B cell (primary cell): ENCODE results near the gene AVP. TPM values are rescaled to one million over a fixed set of nuclear protein-coding genes. Genes with fewer than 3 reads are reported as not detected.

Experiments used
- ATAC-seq: fragments of 200-7000 bp; cut with Tn5 transposase; one replicate; pipeline ENCODE4 v1.10.0; 2021; ENCODE audit warnings: low read depth, mild to moderate bottlenecking, moderate number of reproducible peaks, moderate library complexity
- CTCF ChIA-PET: fragments of 350-600 bp; sonication (Branson Sonifier 250); formaldehyde crosslinking; loops from one replicate; lab custom pipeline; 2021; ENCODE audit warnings: antibody characterized with exemption, inconsistent platforms; lab: Charles Lee
- POLR2A ChIA-PET: fragments of 350-600 bp; sonication (Branson Sonifier 250); formaldehyde crosslinking; loops from one replicate; lab custom pipeline; 2021; ENCODE audit warnings: antibody characterized with exemption; lab: Charles Lee
- DNase-seq: peaks from one replicate; pipeline ENCODE4 v3.0.0; 2013
- H2AFZ ChIP-seq: 2 replicates; pipeline ENCODE4 v1.6.1; 2012; ENCODE audit warnings: mild to moderate bottlenecking, low read depth, low read length; ENCODE audit not compliant: insufficient read depth, poor library complexity, severe bottlenecking
- H3K27ac ChIP-seq, 2 donors: 1 replicate in 1 of 2; 2 replicates in 1 of 2; pipeline ENCODE4 v1.5.1; 2012 to 2013; ENCODE audit warnings: low read length in 2 of 2, mild to moderate bottlenecking in 2 of 2, moderate library complexity in 1 of 2
- H3K27me3 ChIP-seq, 4 experiments: fragments of 200-600 bp in 1 of 4; sonication (generic) in 1 of 4; replicated peaks in 1 of 4; 1 replicate in 2 of 4; 2 replicates in 2 of 4; pipeline versions ENCODE4 v1.6.1 to v1.7.0; 2013 to 2016; ENCODE audit warnings: low read length in 3 of 4, mild to moderate bottlenecking in 2 of 4, mixed read lengths in 1 of 4, moderate library complexity in 1 of 4; ENCODE audit not compliant: insufficient read depth in 4 of 4, control insufficient read depth in 3 of 4; ENCODE audit errors: control extremely low read depth in 1 of 4
- H3K36me3 ChIP-seq, 2 experiments: replicated peaks in 1 of 2; 1 replicate in 1 of 2; 2 replicates in 1 of 2; pipeline versions ENCODE4 v1.6.1 to v1.7.1; 2013; ENCODE audit warnings: low read length in 1 of 2; ENCODE audit not compliant: insufficient read depth in 2 of 2, control insufficient read depth in 1 of 2; ENCODE audit errors: control extremely low read depth in 1 of 2, extremely low read depth in 1 of 2
- H3K4me1 ChIP-seq, 2 donors: fragments of 200-600 bp in 1 of 2; sonication (generic) in 1 of 2; 1 replicate in 1 of 2; 2 replicates in 1 of 2; pipeline versions ENCODE4 v1.5.1 to v1.6.1; 2013 to 2017; ENCODE audit warnings: low read length in 2 of 2; ENCODE audit not compliant: control insufficient read depth in 2 of 2, insufficient read depth in 2 of 2
- H3K4me2 ChIP-seq: replicated peaks from 2 replicates; pipeline ENCODE3; 2012; ENCODE audit warnings: mild to moderate bottlenecking, low read depth, low read length; ENCODE audit not compliant: poor library complexity, severe bottlenecking
- H3K4me3 ChIP-seq, 5 experiments: fragments of 200-600 bp in 1 of 5; sonication (generic) in 1 of 5; 1 replicate in 3 of 5; 2 replicates in 2 of 5; pipeline versions ENCODE4 v1.5.1 to v1.7.0; 2011 to 2016; ENCODE audit warnings: low read length in 4 of 5, mild to moderate bottlenecking in 4 of 5, low read depth in 2 of 5, control low read depth in 1 of 5, moderate library complexity in 1 of 5; ENCODE audit not compliant: insufficient read depth in 1 of 5; ENCODE audit errors: control extremely low read depth in 1 of 5, extremely low read depth in 1 of 5
- H3K79me2 ChIP-seq: fragments of 200-600 bp; sonication (generic); one replicate; pipeline ENCODE4 v1.6.0; 2016; ENCODE audit warnings: low read length; ENCODE audit not compliant: control insufficient read depth, insufficient read depth
- H3K9ac ChIP-seq: fragments of 200-600 bp; sonication (generic); 2 replicates; pipeline ENCODE4 v1.6.1; 2017; ENCODE audit warnings: mild to moderate bottlenecking, low read length, moderate library complexity
- H3K9me3 ChIP-seq, 3 donors: one replicate each; pipeline versions ENCODE4 v1.6.1 to v1.7.1; 2013; ENCODE audit warnings: low read length in 2 of 3; ENCODE audit not compliant: control insufficient read depth in 2 of 3, insufficient read depth in 1 of 3; ENCODE audit errors: control extremely low read depth in 1 of 3
- H4K20me1 ChIP-seq: 2 replicates; pipeline ENCODE4 v1.6.0; 2012; ENCODE audit warnings: mild to moderate bottlenecking, low read length; ENCODE audit not compliant: insufficient read depth, control insufficient read depth, poor library complexity, severe bottlenecking
- H3K27ac Mint-ChIP-seq: one replicate; pipeline ENCODE4 v1.8.0; 2021; ENCODE audit warnings: mixed read lengths
- H3K27me3 Mint-ChIP-seq: one replicate; pipeline ENCODE4 v1.8.0; 2021; ENCODE audit warnings: mixed read lengths
- H3K4me1 Mint-ChIP-seq: one replicate; pipeline ENCODE4 v1.8.0; 2021; ENCODE audit warnings: mixed read lengths
- H3K4me3 Mint-ChIP-seq: one replicate; pipeline ENCODE4 v1.8.0; 2021; ENCODE audit warnings: mixed read lengths
- H3K9me3 Mint-ChIP-seq: one replicate; pipeline ENCODE4 v1.8.0; 2022; ENCODE audit warnings: mixed read lengths; ENCODE audit not compliant: insufficient read depth
- EZH2 ChIP-seq: IDR thresholded peaks from 2 replicates; pipeline ENCODE4 v1.6.1; 2012; ENCODE audit warnings: borderline replicate concordance, low read depth, mild to moderate bottlenecking, moderate library complexity, low read length; ENCODE audit not compliant: insufficient read depth, poor library complexity, severe bottlenecking
- WGBS: methylation state at CpG from one replicate; pipeline ENCODE4 v1.1.5; 2013; ENCODE audit warnings: missing lambda C conversion rate; ENCODE audit not compliant: insufficient coverage; 5-methylcytosine and 5-hydroxymethylcytosine counted together
- intact Hi-C: fragments of 100-400 bp; cut with micrococcal nuclease; formaldehyde crosslinking; loops from one replicate; pipeline ENCODE4 v1.10.0; 2022
- polyA plus RNA-seq: library from polyadenylated mRNA; depleted of rRNA; stranded (reverse); fragments of >200 nt; gene quantifications from 2 replicates; pipeline ENCODE4 v1.2.3, GENCODE V29; 2012
- total RNA-seq, 2 donors: library from RNA; stranded (reverse); fragments of 120-200 nt in 1 of 2; gene quantifications; 1 replicate in 1 of 2; 2 replicates in 1 of 2; pipeline versions ENCODE4 v1.2.3 to v1.2.4, GENCODE V29; 2013 to 2022
- TF ChIP-seq, protein P1 (sequence below): fragments of 200-600 bp; IDR thresholded peaks from one replicate; pipeline ENCODE4 v1.8.0; 2022; ENCODE audit warnings: antibody characterized with exemption, mild to moderate bottlenecking

The AVP gene
- total and polyA plus RNA-seq, 2 donors (not counting 1 experiment from before 2014, with no cell fraction given), result 4.5 TPM; not detected in 1

DNA sequence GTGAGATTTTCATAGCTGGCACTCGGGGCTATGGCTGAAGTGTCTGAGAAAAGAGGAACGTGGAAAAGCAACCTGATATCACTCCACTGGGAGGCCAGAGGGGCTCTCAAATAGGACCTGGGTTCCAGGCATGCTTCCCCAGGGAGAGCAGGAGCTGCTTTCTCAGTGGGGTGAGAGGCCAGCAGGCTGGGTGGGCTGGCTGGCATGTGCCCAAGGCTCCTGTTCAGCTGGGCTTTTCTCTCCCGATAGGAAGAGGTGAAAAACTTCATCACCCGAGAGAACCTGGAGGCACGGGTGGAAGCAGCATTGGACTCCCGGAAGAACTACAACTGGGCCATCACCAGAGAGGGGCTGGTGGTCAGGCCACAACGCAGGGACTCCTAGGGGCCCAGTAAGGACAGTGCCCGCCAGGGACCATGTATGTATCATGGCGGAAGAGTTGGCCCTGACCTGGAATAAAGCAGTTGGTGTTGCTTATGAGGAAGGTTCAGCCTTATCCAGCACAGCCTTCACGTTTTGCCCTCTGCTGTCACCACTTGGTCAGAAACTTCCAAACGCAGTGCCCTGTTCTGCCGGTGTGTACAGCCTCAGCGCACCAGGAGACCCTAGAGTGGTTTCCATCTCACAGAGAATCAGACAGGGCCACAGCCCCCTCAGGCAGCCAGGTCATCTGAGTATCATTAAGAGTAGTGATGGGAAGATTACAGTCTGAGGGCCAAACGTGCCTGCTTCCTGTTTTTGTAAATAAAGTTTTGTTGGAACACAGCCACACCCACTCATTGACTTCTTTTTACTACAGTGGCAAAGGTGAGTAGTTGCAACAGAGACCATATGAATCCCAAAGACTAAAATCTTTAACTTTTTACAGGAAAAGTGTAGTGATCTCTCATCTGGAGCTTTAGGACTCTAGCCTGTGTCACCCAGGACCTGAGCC is 36.8 kb downstream of the AVP start:
- TF ChIP-seq EZH2, result no peak
- TF ChIP-seq, protein P1, sequence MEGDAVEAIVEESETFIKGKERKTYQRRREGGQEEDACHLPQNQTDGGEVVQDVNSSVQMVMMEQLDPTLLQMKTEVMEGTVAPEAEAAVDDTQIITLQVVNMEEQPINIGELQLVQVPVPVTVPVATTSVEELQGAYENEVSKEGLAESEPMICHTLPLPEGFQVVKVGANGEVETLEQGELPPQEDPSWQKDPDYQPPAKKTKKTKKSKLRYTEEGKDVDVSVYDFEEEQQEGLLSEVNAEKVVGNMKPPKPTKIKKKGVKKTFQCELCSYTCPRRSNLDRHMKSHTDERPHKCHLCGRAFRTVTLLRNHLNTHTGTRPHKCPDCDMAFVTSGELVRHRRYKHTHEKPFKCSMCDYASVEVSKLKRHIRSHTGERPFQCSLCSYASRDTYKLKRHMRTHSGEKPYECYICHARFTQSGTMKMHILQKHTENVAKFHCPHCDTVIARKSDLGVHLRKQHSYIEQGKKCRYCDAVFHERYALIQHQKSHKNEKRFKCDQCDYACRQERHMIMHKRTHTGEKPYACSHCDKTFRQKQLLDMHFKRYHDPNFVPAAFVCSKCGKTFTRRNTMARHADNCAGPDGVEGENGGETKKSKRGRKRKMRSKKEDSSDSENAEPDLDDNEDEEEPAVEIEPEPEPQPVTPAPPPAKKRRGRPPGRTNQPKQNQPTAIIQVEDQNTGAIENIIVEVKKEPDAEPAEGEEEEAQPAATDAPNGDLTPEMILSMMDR, result no peak
- H3K27me3 Mint-ChIP-seq, result no peaks in the 10 kb centered on the region
- Histone ChIP-seq H3K9me3 (no peaks in the 10 kb centered on the region), H4K20me1 (peaks cover 20% of the 10 kb centered on the region), H3K9ac (no peak overlapping the region), H3K79me2 (peaks cover 17% of the 10 kb centered on the region), H3K4me1 (peaks cover 11 to 17% of the 10 kb centered on the region in 2 donors), H3K36me3 (peaks cover 0 to 19% of the 10 kb centered on the region in 2 experiments), H3K4me2 (no peak overlapping the region), H3K4me3 (no peak overlapping the region), H2AFZ (no peak overlapping the region), H3K27ac (no peak overlapping the region), H3K27me3 (no peaks in the 10 kb centered on the region)
- intact Hi-C loops, result loop anchor here (2.0 to 10.0 kb wide), 4 partner anchors 157 to 720 kb away; partner anchors contain the start of genes ADISSP, ATRN, DDRGK1 and PTPRA
- POLR2A ChIA-PET, result no interaction called here
- CTCF ChIA-PET, result no interaction called here
- no peaks in the 10 kb centered on the region for H3K9me3 Mint-ChIP-seq
- WGBS, result 93% methylated on average over 12 of the region's 14 CpGs
- peaks cover 15% of the 10 kb centered on the region for H3K4me1 Mint-ChIP-seq
- peak overlapping the region; percentile 56 for H3K27ac Mint-ChIP-seq
- ATAC-seq, result no peak
- no peak for DNase-seq
- H3K4me3 Mint-ChIP-seq, result peak overlapping the region; percentile 61
